HG03457 (cell line): Measurements from ENCODE around the gene NBEA.

Experiments
- ATAC-seq: cut with Tn5 transposase; IDR thresholded peaks from one replicate; pipeline ENCODE4 v1.9.1; 2021; ENCODE audit warnings: moderate number of reproducible peaks; ENCODE audit not compliant: unreplicated experiment

The NBEA gene

DNA sequence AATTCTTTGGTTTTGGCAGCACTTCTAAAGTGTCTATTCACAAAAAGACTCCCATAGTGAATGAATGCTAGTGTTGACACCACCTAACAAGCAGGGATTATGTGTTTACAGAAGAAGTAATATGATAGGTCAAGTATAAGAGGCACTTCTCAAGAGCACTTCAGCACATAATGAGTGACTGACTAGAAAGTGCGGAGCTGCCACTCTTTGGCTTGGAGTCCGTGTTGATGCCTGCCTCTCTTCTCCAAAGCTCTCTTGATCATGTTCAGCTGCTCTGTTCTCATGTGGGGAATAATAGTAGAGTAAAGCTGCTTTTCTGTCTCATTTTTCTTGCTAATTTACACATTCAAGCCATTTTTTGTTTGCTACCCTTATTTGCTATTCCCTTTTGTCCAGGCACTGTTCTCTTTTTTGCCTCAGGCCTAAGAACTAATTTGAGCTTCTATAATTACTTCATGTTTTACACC lies 557.2 kb downstream of the NBEA start:
- ATAC-seq, result no peak

DNA sequence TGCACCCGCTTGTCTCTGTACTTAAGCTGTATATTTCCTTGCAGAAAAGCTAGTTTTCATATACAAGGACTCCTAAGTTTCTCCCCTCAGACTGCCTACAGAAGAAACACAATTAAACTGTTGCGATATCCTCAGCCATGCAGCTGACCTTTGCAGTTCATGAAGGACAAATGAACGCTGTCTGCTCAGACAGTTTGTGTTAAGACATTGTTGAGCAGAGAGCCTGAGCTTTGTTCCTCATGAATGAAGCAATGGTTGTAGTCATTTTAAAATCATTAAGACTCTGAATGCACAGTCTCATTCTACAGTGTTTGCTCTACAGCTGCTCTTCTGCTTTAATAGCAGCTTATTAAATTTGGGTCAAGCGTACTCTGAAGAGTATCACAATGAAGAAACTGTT lies 557.6 kb downstream of the NBEA start:
- ATAC-seq, result no peak

DNA sequence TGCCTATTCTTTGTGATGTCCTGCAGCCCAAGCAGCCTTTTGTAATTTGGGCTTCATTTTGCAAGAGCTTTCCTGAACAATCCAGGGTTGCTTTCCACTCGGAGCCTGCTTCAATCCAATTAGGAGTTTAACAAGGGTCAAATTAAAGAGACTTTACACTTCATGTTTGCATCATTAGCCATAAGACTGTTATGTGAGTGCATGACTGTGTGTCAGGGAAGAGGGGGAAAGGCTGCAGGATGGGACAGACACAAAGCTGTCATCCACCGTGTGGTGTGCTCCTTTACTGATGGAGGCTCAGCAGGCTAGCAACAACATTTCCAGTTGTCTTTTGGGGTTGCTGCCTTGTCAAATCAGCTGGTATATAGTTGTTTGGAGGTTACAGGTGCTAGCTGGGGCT lies 558.1 kb downstream of the NBEA start:
- ATAC-seq, result no peak

DNA sequence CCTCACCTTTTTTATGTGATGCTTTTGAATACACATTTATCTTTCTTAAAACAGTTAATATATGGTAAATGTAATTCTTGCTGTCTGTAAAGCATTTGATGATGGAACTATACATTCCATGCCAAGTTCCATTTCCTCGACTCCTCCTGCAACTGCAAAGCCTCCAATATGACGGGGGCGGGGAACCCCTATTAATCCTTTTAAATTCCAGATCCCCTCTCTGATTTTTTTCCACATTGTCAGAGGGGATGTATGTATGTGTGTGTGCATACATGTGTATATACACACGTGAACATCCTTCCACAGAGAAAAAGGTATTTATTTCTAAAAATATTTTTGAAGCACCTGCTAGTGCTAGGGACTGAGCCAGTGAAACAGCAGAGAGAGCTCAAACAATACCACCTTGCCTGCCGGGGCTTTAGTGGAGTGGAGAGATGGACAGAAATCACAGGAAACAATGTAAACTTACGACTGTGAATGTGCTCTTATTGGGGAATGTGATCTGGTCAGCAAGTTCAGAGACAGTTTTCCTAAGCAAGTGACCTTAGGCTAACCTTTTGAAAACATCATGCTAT lies 559.7 kb downstream of the NBEA start:
- ATAC-seq, result no peak

DNA sequence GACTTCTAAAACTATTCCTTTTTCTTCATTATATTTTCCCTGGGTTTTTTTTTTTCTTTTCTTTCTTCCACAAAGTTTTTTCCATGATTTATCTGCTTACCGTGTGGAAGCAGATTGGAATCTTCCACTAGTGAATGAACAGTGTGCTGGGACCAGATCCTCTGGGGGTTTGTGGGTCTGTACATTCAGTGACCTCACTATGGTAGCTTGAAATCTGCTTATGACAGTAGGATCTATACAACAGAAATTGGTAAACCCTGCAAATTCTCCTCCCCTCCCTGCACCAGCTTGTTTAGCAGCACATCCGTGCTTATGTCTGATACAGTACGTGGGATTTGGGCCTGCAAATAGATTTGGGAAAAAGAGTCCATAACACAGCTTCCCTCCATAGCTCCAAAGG lies 560.4 kb downstream of the NBEA start:
- ATAC-seq, result no peak

DNA sequence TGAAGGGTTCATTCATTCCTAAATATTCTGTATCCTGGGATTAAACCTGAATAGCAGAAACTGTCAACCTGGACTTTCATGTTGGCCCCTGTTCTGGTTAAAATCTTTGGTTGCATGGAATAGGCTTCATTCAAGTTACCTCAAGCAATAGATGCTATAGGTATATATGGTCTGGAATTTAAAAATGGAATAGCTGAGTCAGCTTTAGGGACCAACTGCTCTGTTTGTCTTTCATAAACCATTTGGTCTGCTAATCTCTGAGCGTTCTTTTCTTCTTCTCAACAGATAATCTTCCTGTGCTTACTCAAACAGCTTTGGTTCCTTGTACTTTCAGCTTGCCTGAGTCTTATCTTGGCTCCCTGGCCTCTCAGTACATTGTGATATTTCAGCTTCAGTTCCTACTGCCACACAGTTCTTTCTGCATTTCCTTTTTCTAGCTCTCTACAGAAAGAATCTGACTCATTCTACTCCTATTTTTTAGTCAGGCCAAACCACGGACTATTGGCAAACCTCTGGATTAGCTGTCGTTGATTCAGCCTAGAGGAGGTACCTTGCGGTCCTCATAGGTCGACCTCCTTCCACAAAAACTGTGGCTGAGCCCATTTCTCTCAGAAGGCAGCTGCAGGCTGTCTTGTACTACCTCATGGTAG lies 570.3 kb downstream of the NBEA start:
- no peak for ATAC-seq

DNA sequence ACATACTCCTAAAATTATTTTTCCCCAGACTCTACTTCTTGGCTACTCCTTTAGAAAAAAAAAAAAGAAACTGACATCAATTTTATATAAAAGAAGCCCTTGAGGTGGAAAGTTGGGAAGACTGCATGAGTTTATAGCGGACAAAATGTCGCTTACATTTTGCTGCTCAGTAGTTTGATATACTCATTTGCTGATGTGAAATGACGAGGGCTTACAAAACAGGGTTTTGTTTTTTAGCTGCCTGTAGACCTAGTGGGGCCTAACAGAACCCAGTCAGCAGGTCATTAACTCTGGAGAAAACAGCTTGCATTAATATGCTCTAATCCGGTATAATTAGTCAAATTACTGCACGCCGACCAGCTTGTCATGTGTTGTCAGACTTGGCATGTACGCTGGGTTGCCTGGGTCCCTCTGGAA lies 572.0 kb downstream of the NBEA start:
- no peak for ATAC-seq

DNA sequence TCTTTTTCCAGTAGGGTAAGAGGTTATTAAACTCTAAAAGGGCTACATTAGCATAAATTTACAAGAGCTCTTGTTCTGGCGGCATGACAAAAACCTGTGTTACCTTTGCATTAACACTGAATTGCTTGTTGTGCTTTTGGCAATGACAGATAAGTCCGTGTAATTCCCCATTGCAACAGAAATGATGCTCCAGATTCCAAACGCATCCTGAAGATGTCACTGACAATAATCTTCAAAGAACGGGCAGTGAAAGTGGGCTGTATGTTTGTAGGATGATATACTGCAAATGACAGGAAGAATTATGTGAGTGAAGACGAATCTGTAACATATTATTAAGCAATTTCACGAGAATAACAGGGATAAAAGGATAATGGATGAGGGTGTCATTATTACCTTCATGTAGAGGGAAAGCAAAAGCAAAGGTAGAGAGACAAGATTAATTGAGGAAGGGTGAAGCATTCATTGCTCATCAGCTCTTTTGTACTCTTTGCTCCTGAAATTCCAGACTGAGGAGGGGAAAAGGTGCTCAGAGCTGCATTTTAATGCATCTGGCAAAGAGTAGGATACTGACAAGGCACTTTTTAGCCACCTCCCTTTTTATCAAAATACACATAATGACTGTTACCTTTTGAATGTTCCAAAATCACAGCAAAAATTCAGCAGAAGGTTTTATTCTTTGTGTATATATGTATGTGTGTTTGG lies 572.9 kb downstream of the NBEA start:
- no peak for ATAC-seq

DNA sequence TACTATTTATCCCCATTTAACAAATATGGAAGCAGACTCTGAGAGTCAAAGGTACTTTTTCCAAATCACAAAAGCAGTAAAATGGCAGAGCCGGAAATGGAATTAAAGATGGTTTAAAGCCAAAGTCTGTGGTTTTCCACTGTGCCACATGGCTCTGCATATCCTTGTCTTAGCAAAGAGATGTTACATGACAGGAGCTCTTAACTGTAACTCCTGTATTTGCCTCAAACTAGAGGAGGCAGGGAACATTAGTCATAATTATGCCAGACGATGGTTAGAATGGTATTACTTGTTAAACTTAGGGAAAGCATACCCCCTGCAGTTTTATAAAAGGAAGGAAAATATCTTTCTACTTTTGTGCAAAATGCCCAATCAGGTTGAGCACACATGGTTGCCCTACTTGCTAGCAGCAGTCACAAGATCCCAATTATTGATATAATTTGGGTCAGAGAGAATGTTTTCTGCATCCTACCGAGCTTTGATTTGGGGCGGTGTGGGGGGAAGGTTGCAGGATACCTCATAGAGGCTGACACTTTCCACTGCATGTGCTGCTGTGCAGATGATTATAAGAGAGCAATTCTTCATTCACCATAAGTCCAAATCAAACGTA lies 576.4 kb downstream of the NBEA start:
- no peak for ATAC-seq

DNA sequence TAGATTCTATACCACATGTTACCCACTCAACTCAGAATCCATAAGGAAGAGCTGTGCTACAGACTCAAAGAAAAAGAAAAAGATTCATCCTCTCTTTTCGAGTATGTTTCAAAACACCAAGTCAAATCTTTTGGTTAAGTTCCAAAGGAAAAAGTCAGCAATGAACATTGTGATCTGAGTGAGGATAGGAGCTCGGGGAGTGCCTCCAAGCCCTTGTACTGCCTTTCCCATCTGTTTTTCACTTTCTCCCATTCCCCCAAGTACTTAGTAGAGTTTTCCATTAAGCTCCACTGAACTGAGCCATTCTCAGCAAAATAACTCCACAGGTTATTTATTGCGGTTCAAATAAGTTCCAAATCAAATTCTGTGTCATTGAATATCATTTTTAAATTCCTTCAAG lies 582.1 kb downstream of the NBEA start:
- ATAC-seq, result no peak

DNA sequence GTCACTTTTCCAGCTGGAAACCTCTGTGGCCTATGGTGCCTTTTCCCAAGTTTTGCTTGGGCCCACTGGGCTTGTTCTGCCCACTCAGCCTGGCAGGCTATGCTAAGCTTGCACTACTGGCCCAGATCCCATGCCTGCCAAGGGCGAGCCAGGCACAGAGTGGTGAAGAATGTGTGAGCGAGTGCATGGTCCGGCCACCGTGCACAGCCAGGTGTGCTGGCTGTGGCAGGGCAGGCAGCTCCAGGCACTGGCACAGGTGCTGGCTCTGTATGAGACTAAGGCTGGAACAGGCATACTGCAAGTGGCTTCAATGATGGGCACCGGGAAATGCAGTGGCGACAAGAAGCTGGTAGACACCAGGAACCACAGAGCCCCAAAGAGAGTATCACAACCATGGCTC lies 584.5 kb downstream of the NBEA start:
- no peak for ATAC-seq

DNA sequence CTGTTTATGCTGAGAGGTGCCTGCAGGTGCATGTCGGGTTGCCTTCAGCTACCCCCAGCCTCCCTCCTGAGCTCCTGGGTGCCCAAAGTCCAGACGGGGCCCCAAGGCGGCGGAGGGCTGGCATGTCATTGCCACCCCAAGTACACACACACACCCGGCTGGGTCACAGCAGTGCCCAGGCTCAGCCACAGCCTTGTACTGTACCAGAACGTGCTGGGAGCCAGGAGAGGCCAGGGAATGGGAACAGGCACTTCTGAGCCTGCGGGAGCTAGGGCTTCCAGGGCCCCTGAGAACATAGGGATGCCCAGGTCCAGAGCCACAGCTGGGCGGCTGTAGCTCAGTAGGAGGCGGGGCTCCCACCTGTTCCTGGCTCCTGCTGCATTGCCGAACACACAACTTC lies 585.4 kb downstream of the NBEA start:
- ATAC-seq, result no peak

DNA sequence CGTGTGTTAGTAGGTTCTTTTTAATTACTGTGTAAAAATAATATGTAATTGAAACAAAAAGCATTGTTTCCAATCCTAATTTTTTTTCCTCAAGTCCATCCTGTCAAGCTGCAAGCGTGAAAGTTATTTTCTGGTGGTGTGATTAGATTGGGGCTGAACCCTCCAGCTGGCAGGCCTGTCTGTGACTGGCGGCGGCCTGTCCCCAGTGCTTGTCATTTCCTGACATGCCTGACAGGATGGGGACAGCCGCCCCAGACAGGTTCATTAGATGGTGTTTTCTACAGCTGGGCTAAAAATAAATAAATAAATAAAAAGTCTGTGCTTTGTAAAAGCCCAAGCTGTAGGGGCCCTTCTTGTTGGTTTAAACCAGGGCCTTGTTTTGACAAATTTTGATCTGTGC lies 588.1 kb downstream of the NBEA start:
- ATAC-seq, result no peak

DNA sequence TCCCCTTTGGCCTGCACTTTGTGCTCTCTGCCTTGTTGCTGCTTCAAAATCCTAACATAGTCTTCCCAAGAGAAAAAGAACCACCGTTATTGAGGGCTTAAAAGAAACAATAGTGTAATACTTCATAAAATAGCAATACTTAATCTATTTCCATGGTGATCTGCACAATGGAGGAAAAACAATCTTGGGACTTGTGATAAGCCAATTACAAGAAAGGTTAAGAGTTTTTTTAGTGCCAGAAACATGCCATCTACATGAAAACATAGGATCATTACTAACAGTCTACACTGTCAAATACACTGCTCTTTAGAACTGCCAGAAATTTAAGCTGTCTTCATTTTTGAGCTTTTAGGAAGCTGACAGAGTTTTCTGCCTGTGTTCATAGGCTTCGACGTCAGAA lies 588.5 kb downstream of the NBEA start:
- no peak for ATAC-seq

DNA sequence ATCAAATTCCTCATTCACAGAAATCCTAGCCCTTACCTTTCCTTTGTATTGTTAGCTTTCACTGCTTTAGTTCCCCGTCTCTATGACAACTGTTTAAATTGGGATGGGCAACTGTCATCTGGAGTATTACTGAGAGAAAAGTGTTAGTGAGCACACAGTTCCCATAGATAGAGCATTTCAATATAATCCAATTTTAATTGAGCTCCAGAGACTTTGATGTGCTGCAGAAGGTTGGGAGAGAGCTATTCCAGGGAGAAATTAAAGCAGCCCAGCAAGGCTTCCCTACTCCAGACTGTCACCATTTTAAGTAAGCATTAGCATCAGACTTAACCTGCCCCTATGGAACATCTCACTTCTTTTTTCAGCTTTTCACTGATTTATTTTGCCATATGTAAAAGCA lies 589.5 kb downstream of the NBEA start:
- no peak for ATAC-seq

DNA sequence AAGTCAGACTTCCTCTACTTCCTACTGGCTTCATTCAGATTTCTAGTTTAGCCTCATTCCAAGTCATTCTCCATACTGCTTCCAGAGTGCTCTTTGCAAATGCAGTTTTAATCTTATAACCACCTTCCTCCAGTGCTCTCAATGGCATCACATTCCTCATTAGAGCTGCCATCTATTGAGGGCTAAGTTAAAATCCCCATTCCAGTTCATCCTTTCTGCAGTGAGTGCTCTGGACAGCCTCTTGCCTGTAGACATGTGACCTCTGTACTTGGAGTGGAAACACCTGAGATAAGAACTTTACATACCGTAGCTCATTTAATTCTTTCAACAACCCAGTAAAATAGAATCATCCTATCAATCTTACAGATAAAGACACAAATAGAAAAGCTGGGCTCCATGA lies 592.3 kb downstream of the NBEA start:
- ATAC-seq, result no peak

DNA sequence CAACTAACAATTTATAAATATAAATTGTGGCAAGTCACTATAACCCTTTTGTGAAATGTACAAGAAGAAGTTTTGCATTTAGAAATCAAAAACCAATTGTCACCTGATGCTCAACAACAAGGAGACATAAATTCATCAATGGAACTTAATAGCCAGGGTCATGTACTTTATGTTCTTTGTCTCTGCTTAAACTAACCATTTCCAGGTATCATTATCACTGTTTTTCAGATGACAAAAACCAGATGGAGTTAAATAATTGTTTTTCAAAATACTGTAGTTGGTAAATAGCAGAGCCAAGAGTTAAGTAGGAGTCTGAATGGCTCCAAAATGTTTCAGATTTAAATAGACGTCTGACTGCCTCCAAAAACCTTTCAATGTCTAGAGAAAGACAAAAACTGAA lies 606.7 kb downstream of the NBEA start:
- ATAC-seq, result no peak

DNA sequence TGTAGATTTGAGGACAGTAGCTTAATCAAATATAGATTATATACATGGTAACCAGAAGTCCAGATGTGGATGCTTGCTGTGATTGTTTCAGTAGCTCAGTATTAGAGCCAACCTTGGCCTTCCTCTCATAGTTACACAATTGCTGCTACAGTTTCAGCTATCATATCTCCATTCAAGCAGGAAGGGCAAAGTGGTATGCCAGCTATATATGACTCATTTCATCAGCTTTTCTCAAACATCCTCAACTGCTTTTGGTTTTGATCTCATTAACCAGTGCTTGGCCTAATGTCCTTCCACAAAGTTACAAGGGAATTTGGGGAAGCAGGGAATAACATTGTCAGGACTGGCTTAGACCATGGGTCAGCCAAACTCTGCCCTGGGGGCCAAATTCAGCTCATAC lies 607.4 kb downstream of the NBEA start:
- peak; percentile 85 for ATAC-seq

DNA sequence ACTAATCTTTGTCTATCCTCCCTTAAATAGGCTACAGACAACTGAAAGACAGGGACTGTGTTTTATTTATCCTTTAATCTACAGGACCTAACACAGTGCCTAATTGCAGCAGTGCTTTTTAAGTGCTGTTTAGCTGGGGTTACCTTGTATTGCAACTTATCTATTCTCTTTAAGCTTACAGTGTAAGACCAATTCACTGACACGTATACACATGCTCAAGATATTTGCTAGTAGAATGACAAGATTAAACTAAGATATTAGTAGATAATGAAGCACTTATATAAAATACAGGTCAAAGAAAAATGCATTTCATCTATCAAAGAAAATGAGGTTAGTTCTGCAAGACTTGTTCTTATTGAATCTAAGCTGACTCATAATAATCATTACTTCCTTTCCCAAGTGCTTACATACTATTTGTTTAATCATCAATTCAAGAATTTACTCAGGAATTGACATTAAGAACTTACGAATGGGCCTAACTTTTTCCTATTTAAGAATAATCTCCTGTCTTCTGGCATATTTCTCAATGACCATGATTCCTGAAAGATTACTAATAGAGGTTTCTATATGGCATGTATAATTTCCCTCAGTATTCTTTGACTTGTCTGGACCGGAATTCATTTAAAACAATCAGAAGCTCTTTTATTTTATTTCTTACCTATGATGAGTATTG lies 610.2 kb downstream of the NBEA start:
- no peak for ATAC-seq

DNA sequence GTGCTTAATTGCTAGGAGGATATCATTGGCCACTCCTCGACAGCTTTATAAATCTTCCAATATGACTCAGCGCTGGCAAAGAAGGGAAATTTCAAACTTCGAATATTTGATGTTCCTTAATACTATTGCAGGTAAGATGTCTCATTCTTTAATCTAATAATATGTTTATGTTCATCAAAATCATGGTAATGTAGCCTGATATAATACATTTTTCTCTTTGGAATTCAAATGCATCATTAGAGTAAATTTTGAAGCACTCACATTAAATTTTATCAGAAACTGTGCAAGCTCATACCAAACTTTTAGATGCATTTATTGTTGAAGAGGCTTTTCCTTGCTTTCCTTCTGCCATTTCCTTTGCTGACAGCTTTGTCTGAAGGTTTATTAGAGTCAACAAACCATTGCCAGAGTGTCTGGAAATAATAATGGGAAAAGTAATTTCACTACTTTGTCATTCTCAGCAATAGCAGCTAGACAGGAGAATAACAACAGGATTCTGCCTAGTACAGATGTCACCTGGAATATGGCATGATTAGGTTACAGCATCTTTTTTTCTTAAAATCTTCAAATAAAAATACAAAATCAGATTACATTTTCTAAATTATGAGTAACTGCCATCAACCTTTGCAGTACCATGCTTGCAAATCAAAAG lies 613.0 kb downstream of the NBEA start:
- no peak for ATAC-seq

DNA sequence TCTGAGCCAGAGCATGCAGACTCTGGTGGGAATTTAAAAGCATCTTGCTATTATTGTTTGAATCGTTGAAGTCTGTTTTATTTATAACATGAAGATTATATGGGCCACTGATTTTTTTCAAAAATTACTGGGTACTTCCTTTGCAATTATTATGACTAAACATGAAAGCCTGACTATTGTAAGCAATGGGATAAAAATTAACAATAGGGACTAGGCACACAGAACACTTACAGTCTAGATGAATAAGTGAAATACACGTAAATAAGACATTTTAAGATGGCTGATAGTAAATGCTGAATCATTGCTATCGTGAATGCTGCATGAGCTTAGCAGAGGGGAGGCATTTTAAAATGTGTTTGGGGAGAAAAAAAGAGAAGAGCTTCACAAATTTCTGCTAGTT lies 615.4 kb downstream of the NBEA start:
- no peak for ATAC-seq
